HG03139 (cell line): Measurements from ENCODE around the gene H1-8.

Experiments used
- ATAC-seq: cut with Tn5 transposase; IDR thresholded peaks from one replicate; pipeline ENCODE4 v1.9.1; 2021; ENCODE audit not compliant: unreplicated experiment

H1-8 gene

DNA sequence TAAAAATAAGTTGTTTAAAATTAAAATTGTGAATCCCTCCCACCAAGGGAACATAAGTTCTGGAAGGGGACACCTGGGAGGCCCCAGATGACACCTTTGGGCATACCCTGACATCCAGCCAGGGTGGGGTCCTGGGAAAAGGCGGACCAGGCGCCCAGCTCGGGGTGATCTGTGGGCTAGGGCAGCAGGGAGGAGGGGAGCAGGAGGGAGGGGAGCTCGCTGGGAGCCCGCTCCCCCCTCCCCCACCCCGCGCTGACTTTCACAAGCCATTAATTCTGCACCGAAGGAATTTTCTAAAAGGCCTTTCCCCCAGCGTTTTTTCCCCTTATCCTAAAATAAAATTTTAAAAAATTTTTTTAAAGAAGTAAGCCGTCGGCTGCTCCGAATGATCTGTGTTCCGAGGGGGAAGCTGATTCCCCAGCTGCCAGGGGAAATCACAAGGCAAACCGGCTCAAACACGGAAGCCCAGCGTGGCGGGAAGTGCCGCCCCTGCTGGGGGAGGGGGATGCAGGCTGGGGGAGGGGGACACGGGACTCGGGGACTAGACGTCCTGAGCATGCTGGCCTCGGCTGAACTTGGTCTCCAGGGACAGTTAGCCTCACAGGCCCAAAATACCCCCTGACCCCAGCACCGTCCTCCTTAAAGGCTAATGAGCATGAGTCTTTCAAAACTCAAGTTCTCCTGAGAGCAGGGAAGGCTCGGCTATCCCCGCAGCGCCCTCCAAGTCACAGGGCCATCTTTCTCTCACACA is 49.6 kb downstream of the H1-8 start:
- ATAC-seq, result no peak

DNA sequence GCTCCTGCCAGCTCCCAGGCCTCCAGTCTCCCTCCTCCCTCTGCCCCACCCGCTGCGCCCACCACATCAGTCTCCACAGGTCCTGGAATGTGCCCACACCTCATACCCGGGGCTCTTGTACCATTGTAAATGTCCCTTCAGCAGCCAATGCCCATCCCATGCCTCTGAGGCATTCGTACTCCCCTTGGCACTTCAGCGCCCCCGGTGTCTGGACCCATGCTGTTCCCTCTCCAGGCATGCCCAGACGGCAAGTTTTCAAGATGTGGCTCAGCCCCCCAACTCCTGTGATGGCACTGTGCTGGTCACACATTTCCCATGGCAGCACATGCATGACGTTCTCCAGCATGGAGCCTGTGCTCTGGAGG is 50.2 kb downstream of the H1-8 start:
- no peak for ATAC-seq

DNA sequence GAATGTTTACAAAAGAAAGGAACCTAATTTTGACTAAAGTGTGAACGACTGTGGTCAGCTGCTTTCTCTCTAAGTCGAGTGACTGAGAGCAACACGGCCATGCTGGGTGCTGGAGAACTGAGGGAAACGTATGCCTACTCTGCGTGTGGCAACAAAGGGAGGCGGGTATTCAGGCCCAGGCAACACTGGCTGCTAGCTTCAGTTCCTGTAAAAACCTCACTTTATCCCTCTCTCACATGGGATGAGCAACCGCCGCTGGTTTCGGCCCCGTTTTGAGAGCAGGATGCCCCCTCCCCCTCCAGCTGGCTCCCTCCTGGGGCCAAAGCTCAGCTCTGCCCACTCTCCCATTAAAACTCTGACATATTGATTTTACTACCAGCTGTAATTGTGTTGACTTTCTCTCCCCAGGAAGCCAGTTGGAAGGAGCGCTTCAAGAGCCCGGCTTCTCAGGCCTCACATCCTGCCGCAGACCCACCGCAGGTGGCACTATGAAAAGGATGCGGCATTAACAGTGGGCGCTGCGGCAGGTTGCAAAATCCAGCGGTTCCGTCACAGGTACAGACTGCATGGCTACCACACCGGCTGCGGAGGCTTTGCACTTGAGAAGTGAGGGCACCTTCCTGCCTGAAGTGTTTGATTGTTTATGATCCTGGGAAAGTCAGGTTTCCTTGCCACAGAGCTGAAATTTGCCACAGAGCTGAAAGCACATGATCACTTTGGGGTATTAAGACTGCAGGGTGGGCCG is 50.8 kb downstream of the H1-8 start:
- no peak for ATAC-seq

DNA sequence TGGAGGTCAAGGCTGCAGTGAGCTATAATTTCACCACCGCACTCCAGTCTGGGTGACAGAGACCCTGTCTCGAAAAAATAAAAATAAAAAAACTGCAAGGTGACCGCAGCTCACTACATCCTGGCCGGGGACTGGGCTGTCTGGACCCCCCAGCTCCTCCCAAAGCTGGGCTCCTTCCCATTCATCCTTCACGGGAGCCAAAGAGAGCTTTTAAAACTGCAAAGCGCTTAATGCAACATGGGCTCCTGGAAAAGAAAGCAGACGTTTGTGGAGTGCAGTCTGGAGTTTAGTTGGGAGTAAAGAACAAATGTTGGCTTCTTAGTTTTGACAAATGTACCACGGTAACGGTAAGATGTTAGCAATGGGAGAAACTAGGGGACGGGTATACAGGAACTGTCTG is 51.4 kb downstream of the H1-8 start:
- no peak for ATAC-seq

- no peak for ATAC-seq
Measured at GRCh38 chr3:129594907-129595390, 52.0 kb downstream of the H1-8 start.

GRCh38 chr3:129595544-129596193 is 52.7 kb downstream of the H1-8 start:
- no peak for ATAC-seq

DNA sequence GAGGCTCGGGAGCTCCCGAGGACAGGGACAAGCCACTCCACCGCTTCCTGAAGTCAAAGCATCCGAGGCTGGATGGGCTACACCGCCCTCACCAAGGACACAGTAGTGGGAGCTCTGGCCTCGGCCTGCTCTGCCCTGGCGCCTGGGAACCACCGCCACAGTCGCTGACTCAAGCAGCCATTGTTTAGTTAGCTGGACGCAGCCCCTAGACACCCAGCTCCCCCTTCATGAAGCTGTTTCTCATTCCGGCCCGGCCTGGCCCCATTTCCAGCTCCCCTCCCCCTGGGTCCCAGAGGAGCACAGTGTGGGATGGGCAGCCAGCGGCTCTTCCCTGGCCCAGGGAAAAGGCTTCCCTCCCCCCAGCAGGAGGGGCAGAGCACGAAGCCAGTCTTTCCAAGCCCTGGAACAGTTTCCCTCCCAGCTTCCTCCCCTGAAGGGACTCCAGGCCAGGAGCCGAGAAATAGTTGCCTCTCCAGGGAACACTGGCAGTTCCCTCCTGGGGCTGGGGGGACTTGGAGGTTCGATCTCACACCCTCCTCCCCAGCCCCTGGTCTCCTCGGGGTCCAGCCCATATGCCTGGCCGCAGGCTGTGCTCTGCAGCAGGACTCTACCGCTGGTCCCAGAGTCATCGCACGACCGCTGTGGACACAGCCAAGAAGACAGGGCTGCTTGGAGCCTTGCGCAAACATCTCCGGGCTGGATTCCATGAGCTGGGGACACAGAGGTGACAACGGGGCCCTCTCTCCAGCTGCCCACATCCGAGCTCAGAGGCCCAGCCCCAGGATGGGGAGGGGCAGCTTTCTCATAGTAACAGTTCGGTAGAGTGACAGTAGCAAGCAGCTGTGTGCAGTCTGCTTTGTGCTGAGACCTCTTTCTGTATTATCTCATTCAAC is 53.5 kb downstream of the H1-8 start:
- no peak for ATAC-seq

DNA sequence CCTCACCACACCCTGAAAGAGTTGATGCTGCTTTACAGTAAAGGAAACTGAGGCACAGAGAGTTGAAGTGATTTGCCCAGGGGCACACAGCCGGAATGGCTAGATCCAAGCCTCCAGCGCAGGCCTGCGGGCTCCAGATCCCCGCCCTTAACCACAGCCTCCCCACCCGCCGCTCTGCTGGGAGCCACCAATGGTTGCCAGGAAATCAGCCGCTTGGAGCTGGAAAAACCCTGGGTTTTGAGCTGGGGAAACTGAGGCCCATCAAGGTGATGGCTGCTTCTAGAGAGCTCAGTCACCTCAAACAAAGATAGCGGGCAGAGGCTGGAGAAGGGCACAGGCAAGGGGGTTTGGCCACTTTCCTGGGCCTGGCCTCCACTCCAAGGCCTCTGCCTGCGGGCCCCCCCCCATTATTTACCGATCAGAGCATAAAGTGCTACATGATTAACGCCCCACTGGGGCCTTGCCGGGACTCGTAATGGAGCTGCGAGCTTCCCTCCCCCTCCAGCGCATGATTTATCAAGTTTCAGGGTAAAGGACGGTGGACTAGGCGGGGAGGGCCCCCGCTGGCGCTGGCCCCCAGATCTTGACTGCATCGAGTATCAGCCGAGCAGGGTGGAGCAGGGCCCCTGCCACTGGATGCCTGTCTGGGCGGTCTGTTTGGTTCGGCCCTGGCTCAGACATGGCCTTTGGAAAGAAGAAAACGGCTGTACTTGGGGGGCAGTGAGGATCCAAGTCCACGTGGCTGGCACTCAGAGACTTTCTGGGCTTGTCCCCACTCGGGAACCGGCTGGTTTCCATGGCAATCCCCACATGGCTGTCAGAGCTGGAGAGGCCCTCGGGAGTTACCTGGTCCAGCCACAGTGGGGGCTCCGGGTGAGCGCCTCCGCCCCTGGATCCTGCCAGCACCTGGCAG is 54.4 kb downstream of the H1-8 start:
- ATAC-seq, result no peak

- ATAC-seq, result no peak
Measured at GRCh38 chr3:129598000-129598381, 55.0 kb downstream of the H1-8 start.

- no peak for ATAC-seq
Measured at GRCh38 chr3:129598484-129598883, 55.5 kb downstream of the H1-8 start.

GRCh38 chr3:129599073-129599472 is 56.1 kb downstream of the H1-8 start:
- ATAC-seq, result no peak

DNA sequence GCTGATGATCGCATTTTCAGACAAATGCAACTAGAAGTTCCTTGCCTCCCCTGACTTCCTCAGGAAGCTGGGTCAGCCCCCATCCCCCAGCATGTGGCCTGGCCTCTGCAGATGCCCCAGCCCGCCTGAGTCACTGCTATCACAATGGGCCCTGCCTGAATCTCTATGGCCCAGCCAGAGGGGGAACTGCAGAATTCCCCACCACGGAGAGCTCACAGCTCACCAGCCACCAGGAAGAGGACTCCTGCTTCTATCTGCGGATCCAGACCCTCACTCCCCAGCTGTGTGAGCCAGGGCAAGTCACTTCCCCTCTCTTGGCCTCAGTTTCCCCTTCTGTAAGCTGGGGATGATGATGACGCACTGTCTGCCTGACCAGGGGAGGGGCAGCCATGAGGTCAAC is 56.6 kb downstream of the H1-8 start:
- no peak for ATAC-seq

DNA sequence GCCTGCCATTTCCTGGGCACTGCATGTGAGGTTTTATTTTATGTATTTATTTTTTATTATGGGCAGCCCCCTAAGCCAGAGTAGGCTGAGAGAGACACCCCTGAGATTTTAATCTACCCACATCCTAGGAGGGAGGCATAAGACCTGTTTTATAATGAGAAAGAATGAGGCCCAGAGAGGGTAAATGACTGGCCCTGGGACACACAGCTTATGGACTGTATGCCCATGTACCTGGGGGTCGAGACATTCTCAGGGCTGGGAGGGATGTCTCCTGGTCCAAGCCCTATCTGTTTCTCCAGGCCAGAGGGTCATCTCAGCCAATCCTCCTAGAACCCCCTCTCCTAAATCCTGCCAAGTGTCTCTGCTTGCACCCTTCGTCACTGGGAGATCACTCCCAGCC is 57.4 kb downstream of the H1-8 start:
- ATAC-seq, result no peak
